ENCODE results near the gene ALDH4A1.

DNA sequence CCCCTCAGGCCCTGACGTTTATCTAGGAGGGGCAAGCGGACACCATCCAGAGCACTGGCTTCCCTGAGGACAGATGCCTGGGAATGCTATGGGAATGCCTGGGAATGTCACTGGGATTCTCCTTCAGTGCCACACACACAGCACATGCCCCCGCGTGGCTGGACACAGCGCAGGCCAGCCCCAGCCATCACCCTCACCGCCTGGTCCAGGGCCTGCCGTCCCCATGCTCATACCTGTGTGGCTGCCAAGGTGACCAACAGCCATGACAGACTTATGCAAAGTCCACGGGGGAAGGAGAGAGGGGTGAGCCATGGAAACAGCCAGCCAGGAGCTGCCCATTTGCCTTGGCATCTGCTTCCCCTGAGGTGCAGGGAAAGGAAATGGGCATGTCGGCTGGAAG, 37.2 kb downstream of the ALDH4A1 start:
- TF ChIP-seq CTCF (IDR thresholded peaks at IDR 0.05) (no peak), POLR2A (IDR thresholded peaks at IDR 0.05) (no peak)

Data from lower leg skin (tissue), 3 donors.